PC-9 (cell line): ENCODE data around the gene LETM1. TPM values are rescaled to one million over a fixed set of nuclear protein-coding genes. Genes with fewer than 3 reads are reported as not detected.

Experiments used
- BruUV-seq: library from RNA; stranded (reverse); fragments of 400-500 nt; replicated peaks from 2 replicates; lab custom pipeline; 2021; lab: Mats Ljungman, UMichigan
- CTCF ChIA-PET: fragments of 300-600 bp; sonication (Branson Sonifier 250); formaldehyde crosslinking; loops from one replicate; lab custom pipeline; 2022; ENCODE audit warnings: antibody characterized with exemption; lab: Charles Lee
- POLR2A ChIA-PET: fragments of 300-600 bp; sonication (Branson Sonifier 250); formaldehyde crosslinking; loops from one replicate; lab custom pipeline; 2022; ENCODE audit warnings: antibody characterized with exemption; ENCODE audit not compliant: unreplicated experiment; lab: Charles Lee
- DNase-seq, 2 experiments: peaks; one replicate each; pipeline versions ENCODE4 v3.0.0 to v3.0.0-alpha.2; 2015 to 2022; ENCODE audit warnings: mixed read lengths in 1 of 2
- H2AFZ ChIP-seq: fragments of 200-600 bp; sonication (generic); 2 replicates; pipeline ENCODE4 v1.8.1; 2017; ENCODE audit warnings: antibody characterized with exemption
- H3F3A ChIP-seq: fragments of 200-600 bp; sonication (generic); 2 replicates; pipeline ENCODE4 v1.8.1; 2017; ENCODE audit warnings: antibody characterized with exemption, mild to moderate bottlenecking, low read depth; ENCODE audit not compliant: insufficient read depth
- H3K27ac ChIP-seq: fragments of 200-600 bp; sonication (generic); 2 replicates; pipeline ENCODE4 v1.6.1; 2016; ENCODE audit warnings: mixed run types
- H3K27me3 ChIP-seq: fragments of 200-600 bp; sonication (generic); 2 replicates; pipeline ENCODE4 v1.6.1; 2016; ENCODE audit warnings: low read depth, mixed run types; ENCODE audit not compliant: insufficient read depth
- H3K36me3 ChIP-seq: fragments of 200-600 bp; sonication (generic); 2 replicates; pipeline ENCODE4 v1.6.1; 2016; ENCODE audit warnings: low read depth, mixed run types
- H3K4me1 ChIP-seq: fragments of 200-600 bp; sonication (generic); replicated peaks from 2 replicates; pipeline ENCODE4 v1.6.1; 2016; ENCODE audit warnings: mixed run types; ENCODE audit not compliant: insufficient read depth
- H3K4me2 ChIP-seq: fragments of 200-600 bp; sonication (generic); 2 replicates; pipeline ENCODE4 v1.6.1; 2017; ENCODE audit warnings: mixed run types
- H3K4me3 ChIP-seq: fragments of 200-600 bp; sonication (generic); 2 replicates; pipeline ENCODE4 v1.6.1; 2016; ENCODE audit warnings: mixed run types
- H3K79me2 ChIP-seq: fragments of 200-600 bp; sonication (generic); 2 replicates; pipeline ENCODE4 v1.6.1; 2017; ENCODE audit warnings: low read depth, mixed run types
- H3K9me2 ChIP-seq: fragments of 200-600 bp; sonication (generic); 2 replicates; pipeline ENCODE4 v1.8.1; 2017; ENCODE audit warnings: mild to moderate bottlenecking; ENCODE audit not compliant: insufficient read depth
- H3K9me3 ChIP-seq: fragments of 200-600 bp; sonication (generic); 2 replicates; pipeline ENCODE4 v1.8.1; 2016; ENCODE audit warnings: low read depth; ENCODE audit not compliant: insufficient read depth
- H4K20me1 ChIP-seq: fragments of 200-600 bp; sonication (generic); 2 replicates; pipeline ENCODE4 v1.8.1; 2017; ENCODE audit not compliant: insufficient read depth
- CTCF ChIP-seq: fragments of 200-600 bp; sonication (generic); conservative IDR thresholded peaks from 2 replicates; pipeline ENCODE4 v1.6.1; 2017; ENCODE audit warnings: mixed run types, antibody characterized with exemption, mild to moderate bottlenecking, moderate library complexity
- EZH2 ChIP-seq: fragments of 200-600 bp; sonication (generic); IDR thresholded peaks from 2 replicates; pipeline ENCODE4 v1.8.0; 2017; ENCODE audit warnings: antibody characterized with exemption, low read depth
- intact Hi-C: fragments of 100-400 bp; cut with micrococcal nuclease; formaldehyde crosslinking; loops from one replicate; pipeline ENCODE4 v1.10.0; 2022; ENCODE audit not compliant: unreplicated experiment
- total RNA-seq: library from RNA; stranded (reverse); gene quantifications from 2 replicates; pipeline ENCODE4 v1.2.3, GENCODE V29; 2021

Gene LETM1
- total RNA-seq, 1 experiment from 2014 or later, result 44.5 TPM

- Histone ChIP-seq H3K27me3 (no peaks in the 10 kb centered on the region), H3K4me1 (no peaks in the 10 kb centered on the region), H3F3A (0 out of 2 replicates have a peak, but pooled peaks cover 9% of the 10 kb centered on the region), H3K9me2 (no peaks in the 10 kb centered on the region), H2AFZ (no peak overlapping the region), H3K27ac (0 out of 2 replicates have a peak overlapping the region, but pooled peaks have one; percentile 3), H4K20me1 (peaks cover 31% of the 10 kb centered on the region), H3K4me3 (no peak overlapping the region), H3K36me3 (0 out of 2 replicates have a peak, but pooled peaks cover 1% of the 10 kb centered on the region), H3K4me2 (no peak overlapping the region), H3K9me3 (no peaks in the 10 kb centered on the region), H3K79me2 (peaks cover 95% of the 10 kb centered on the region)
- BruUV-seq, result no TSS peak
- POLR2A ChIA-PET, result no interaction called here
- DNase-seq, result no peak
- no peak for TF ChIP-seq EZH2
- no peak for TF ChIP-seq CTCF
- CTCF ChIA-PET, result no interaction called here
- intact Hi-C loops, result no loop called here
These were observed 23.5 kb upstream of the LETM1 start for GRCh38 chr4:1879485-1879884.

- Histone ChIP-seq H3K4me2 (no peak overlapping the region), H3K4me1 (peaks cover 26% of the 10 kb centered on the region), H3F3A (peaks cover 25% of the 10 kb centered on the region; the same call in 1 of the 2 replicates), H3K4me3 (no peak overlapping the region), H3K36me3 (0 out of 2 replicates have a peak, but pooled peaks cover 4% of the 10 kb centered on the region), H2AFZ (no peak overlapping the region), H3K79me2 (peaks cover 69% of the 10 kb centered on the region), H4K20me1 (peaks cover 12% of the 10 kb centered on the region; the same call in 1 of the 2 replicates), H3K27me3 (no peaks in the 10 kb centered on the region), H3K9me2 (no peaks in the 10 kb centered on the region), H3K27ac (no peak overlapping the region), H3K9me3 (no peaks in the 10 kb centered on the region)
- CTCF ChIA-PET, result no interaction called here
- POLR2A ChIA-PET, result no interaction called here
- no peak for DNase-seq
- TF ChIP-seq CTCF (no peak), EZH2 (no peak)
- intact Hi-C loops, result no loop called here
- BruUV-seq, result no TSS peak
These were observed 18.2 kb upstream of the LETM1 start for GRCh38 chr4:1874201-1874600.

- DNase-seq, result no peak
- H2AFZ ChIP-seq, result no peak overlapping the region
- CTCF ChIA-PET, result no interaction called here
- peaks cover 12% of the 10 kb centered on the region; the same call in 1 of the 2 replicates for H4K20me1 ChIP-seq
- H3K27ac ChIP-seq, result no peak overlapping the region
- TF ChIP-seq CTCF (no peak), EZH2 (no peak)
- no peaks in the 10 kb centered on the region for H3K9me3 ChIP-seq
- H3K4me3 ChIP-seq, result no peak overlapping the region
- POLR2A ChIA-PET, result no interaction called here
- H3F3A ChIP-seq, result peaks cover 29% of the 10 kb centered on the region; the same call in 1 of the 2 replicates
- peaks cover 30% of the 10 kb centered on the region for H3K4me1 ChIP-seq
- intact Hi-C loops, result no loop called here
- no peaks in the 10 kb centered on the region for H3K9me2 ChIP-seq
- BruUV-seq, result no TSS peak
- H3K27me3 ChIP-seq, result no peaks in the 10 kb centered on the region
- H3K79me2 ChIP-seq, result peaks cover 67% of the 10 kb centered on the region
- peak overlapping the region; percentile 83 for H3K4me2 ChIP-seq
- H3K36me3 ChIP-seq, result 0 out of 2 replicates have a peak, but pooled peaks cover 4% of the 10 kb centered on the region
These were observed 17.8 kb upstream of the LETM1 start for GRCh38 chr4:1873776-1874175.
